Inferior parietal cortex (tissue), 1 donor: Measurements from ENCODE around the gene AK2.
A peak's percentile ranks its signal among the peaks of the same experiment; 100 is the strongest.
"Not testable (repeated sequence)": the region's sequence is repeated elsewhere in the genome, so short reads cannot be mapped to it uniquely, and the experiment has no call there.

Source experiments
- DNase-seq: peaks from one replicate; pipeline ENCODE4 v3.0.0-alpha.2; 2016; ENCODE audit errors: extremely low spot score

Gene AK2

GRCh38 chr1:33055210-33056008 lies 18.7 kb upstream of the AK2 start:
- DNase-seq: peak; percentile 79

GRCh38 chr1:33050221-33051076 lies 13.8 kb upstream of the AK2 start:
- peak; percentile 19 for DNase-seq

GRCh38 chr1:33049371-33049770 lies 12.7 kb upstream of the AK2 start:
- DNase-seq: no peak

- no peak for DNase-seq
Observed at GRCh38 chr1:33048426-33048825, 11.7 kb upstream of the AK2 start.

GRCh38 chr1:33047839-33048305 lies 11.2 kb upstream of the AK2 start:
- DNase-seq: no peak

- DNase-seq: no peak
Observed at GRCh38 chr1:33047290-33047689, 10.6 kb upstream of the AK2 start.

- not testable (repeated sequence) for DNase-seq
Observed at GRCh38 chr1:33046234-33046633, 9.6 kb upstream of the AK2 start.

- no peak for DNase-seq
Observed at GRCh38 chr1:33045814-33046213, 9.1 kb upstream of the AK2 start.

GRCh38 chr1:33045246-33045645 lies 8.6 kb upstream of the AK2 start:
- no peak for DNase-seq

GRCh38 chr1:33043267-33044092 lies 6.8 kb upstream of the AK2 start:
- DNase-seq: no peak

- no peak for DNase-seq
Observed at GRCh38 chr1:33042831-33043230, 6.1 kb upstream of the AK2 start.

- DNase-seq: no peak
Observed at GRCh38 chr1:33041026-33041425, 4.3 kb upstream of the AK2 start.

- no peak for DNase-seq
Observed at GRCh38 chr1:33039840-33040239, 3.2 kb upstream of the AK2 start.

- no peak for DNase-seq
Observed at GRCh38 chr1:33036051-33036525, 595 bp downstream of the AK2 start.

GRCh38 chr1:33032126-33032869 lies 4.4 kb downstream of the AK2 start:
- DNase-seq: no peak

GRCh38 chr1:33031506-33031905 lies 5.2 kb downstream of the AK2 start:
- DNase-seq: no peak

- no peak for DNase-seq
Observed at GRCh38 chr1:33030575-33030974, 6.1 kb downstream of the AK2 start.

- DNase-seq: no peak
Observed at GRCh38 chr1:33029921-33030320, 6.8 kb downstream of the AK2 start.

GRCh38 chr1:33029209-33029608 lies 7.5 kb downstream of the AK2 start:
- no peak for DNase-seq

GRCh38 chr1:33025761-33026160 lies 10.9 kb downstream of the AK2 start:
- DNase-seq: no peak

- DNase-seq: no peak
Observed at GRCh38 chr1:33025180-33025569, 11.5 kb downstream of the AK2 start.
